Activated CD4-positive, alpha-beta T cell treated with anti-CD3 and anti-CD28 coated beads, Interleukin-2, amount 50 U/mL, for 24 hours (primary cell): Measurements from ENCODE around the gene APC2.
A peak's percentile ranks its signal among the peaks of the same experiment; 100 is the strongest.

ENCODE experiments used
- DNase-seq, 2 donors: peaks; one replicate each; pipeline ENCODE4 v3.0.0-alpha.2; 2020; ENCODE audit warnings: low read depth in 1 of 2, low spot score in 1 of 2

Gene APC2

DNA sequence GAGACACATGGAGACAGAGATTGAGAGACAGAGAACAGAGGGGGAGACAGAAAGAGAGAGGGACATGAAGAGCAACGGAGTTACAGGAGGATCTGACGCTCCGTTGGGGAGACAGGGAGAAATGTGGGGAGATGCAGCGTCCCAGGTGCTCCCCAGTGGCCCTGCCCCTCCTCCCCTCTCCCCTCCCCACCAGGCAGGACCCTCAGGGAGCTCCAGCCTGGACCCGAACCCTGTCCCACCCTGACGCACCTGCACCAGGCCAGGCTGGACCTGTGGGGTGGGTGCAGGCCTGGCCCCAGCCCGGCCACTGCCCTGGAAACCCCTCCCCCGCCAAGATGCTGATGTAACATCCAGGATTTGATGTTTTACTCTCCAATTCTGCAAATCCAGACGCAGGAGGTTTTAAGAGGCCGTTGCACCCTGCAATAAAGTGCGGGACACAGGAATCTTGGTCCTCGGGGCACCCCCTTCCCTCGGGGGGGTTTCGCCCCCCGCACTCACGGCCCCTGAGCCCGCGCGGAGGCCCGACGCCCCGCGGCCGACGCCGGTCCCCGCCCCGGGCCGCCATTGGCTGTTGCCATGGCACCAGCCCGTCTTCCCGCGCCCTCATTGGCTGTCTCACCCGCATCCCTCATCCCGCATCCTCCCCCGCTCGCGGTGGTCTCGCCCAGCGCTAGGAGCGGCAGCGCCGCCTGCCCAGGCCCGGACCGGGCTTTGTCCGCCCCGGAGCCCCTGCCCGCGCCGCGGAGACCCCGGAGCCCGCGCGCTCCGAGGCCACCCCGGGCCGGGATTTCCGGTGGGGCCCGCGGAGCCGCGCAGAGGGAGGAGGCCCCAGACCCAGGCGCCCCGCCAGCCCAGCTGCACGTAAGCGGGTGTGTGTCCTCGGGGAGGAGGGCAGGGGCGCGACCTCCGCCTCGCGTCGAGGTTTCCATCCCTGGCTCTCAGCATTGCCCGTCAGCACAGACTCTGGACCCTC lies at the start of gene APC2:
Gene APC2 (plus strand): TSS at position 655 of the 976 bp plus-strand sequence. CDS start 2,881 bp downstream, outside the sequence.
- no peak for DNase-seq

- no peak for DNase-seq
Observed at GRCh38 chr19:1400281-1401137, 49.4 kb upstream of the APC2 start.

DNA sequence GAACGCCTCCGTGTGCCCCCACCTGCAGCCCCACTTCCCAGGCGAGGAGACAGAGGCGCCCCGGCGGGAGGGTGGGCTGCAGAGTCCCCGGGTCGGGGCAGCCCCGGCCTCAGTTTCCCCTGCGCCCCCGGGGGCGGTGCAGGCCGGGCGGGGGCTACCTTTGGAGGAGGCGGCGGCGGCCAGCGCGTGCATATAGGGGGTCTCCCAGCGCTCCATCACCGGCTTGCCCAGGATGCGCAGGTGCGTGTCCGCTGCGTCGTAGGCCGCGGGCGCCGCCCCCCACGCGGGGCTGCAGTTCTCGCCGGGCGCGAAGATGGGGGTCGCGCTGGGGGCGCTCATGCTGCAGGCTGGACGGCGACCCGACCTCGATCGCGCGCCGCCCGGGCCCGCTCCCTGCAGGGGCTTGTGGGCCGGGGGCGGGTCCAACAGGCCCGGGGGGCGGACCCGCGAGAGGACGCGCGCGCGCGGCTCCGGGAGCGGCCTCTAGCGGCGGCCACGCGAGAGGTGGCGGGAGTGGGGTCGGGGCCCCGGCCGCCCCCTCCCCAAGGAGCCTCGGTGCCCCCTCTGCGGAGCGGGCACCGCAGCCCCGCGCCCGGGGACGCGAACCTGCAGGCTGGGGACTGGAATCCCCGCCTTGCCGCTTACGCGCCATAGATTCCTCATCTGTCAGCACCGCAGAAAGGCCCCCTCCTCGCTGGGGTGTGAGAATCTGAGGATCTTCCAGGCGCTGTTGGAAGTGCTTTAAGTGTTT lies 48.6 kb upstream of the APC2 start, which contains the start of gene GAMT:
Gene GAMT (minus strand): TSS at position 405 of the 751 bp plus-strand sequence. CDS start 66 bp downstream, at position 339.
- DNase-seq, result peak in 1 of 2 donors; percentile 28

DNA sequence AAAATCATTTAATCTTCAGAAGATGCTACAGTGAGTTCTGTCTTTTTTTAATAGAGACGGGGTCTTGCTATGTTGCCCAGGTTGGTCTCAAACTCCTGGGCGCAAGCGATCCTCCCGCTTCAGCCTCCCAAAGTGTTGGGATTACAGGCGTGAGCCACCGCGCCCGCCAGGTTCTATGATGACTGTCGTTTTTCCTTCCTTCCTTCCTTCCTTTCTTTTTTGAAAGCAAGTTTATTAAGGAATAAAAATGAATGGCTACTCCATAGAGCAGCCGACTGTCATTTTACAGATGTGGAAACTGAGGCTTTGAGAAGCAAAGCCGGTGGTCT lies 48.1 kb upstream of the APC2 start:
- DNase-seq, result no peak

- DNase-seq, result no peak
Observed at GRCh38 chr19:1402411-1403070, 47.4 kb upstream of the APC2 start.

DNA sequence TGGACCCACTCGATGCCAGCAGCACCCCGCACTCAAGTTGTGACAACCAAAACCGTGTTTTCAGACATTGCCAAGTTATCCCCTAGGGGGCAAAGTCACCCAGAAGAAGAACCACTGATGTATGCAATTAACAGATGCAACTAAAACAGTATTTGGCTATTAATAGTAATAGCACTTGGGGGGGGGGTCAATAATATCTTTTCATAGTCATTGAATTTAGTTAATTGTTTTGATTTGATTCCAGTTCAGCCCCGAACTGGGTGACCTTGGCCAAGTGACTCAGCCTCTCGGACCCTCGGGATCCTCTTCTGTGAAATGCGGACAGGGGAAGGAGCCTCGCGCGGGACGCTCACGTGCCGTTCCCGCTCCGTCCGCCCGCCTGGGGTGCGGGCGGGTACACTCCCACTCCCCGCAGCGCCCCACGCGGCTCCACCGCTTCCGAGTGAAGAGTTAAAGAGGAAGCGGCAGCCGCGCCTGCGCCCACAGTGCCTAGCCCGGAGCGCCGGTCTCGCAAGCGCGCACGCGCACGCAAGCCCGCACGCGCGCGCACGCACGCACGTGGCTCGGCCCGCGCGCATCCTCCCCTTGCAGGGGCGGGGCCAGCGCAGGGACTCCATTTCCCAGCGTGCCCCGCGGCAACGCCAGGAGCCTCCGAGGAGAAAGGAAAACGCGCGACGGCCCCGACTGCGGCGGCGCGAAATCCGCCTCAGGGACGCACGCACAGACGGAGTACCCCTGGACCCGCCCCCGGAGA lies 43.0 kb upstream of the APC2 start:
- peak; percentile 98 to 99 for DNase-seq

GRCh38 chr19:1407528-1408299 lies 42.2 kb upstream of the APC2 start, which contains the start of gene DAZAP1:
Gene DAZAP1, plus strand, starts transcription at chr19:1407586. Its CDS starts 188 bp downstream, at chr19:1407774.
- peak in 1 of 2 donors; percentile 23 for DNase-seq

DNA sequence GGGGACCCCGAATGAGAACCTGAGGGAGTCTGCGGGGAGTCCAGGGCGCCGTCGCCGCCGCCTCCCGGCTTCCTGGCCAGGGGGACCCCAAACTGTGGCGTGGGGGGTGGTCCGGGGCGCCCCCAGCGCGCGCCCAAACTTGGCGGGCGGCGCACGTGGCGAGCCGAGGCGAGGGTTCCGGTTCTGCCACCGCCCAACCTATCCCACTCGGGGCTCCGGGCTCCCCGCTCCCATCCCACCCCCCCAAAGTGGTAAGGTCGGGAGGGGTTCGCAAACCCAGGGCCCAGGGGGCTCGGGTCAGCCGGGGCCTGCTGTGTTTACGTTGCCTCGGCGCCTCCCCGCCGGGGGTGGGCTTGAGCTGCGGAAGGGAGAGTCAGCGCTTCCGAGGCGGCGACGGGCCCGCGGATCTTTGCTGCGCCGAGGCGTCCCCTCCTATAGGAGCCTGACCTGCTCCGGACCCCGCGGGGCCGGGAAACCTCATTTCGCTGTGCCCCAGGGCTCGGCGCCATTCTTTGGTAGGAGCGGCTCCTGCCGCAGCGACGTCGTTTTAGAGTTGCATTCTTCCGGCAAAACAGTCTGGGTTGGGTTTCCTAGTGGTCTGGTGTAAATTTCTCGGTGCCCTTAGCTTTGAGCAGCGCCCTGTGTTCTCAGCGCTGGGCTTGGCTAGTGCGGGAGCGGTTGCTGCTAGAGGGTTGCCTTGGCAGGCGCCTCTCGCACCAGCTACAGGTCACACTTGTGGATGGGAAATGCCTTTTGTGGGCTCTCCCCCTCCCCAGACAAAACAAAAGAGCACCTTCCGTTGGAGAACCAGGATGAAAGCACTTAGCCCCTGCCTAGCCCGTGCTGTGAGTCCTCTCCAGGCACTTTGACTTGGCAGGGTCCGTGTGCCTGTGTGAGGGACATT lies 41.4 kb upstream of the APC2 start:
- DNase-seq, result peak in 1 of 2 donors; percentile 33

- DNase-seq, result no peak
Observed at GRCh38 chr19:1409204-1410005, 40.5 kb upstream of the APC2 start.

GRCh38 chr19:1410136-1410786 lies 39.7 kb upstream of the APC2 start:
- no peak for DNase-seq

DNA sequence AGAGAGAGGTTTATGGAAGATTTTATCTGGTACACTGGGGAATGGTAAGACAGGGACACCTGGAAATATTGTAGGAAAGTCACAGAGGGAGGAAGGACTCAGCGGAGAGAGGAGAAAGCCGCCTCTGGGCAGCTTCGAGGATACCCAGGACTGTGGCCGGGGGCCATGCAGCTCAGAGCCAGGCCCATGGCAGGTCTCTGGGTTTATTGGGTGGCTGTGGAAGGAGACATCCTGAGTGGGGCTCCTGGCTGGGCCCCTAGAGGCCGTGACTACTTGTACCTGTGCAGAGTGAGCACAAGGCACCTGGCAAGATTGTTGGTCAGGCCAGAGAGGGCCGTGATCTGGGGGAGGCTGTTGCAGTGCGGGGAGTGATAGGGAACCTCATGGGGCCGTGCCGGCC lies 39.1 kb upstream of the APC2 start:
- no peak for DNase-seq

- DNase-seq, result no peak
Observed at GRCh38 chr19:1411255-1412191, 38.4 kb upstream of the APC2 start.

DNA sequence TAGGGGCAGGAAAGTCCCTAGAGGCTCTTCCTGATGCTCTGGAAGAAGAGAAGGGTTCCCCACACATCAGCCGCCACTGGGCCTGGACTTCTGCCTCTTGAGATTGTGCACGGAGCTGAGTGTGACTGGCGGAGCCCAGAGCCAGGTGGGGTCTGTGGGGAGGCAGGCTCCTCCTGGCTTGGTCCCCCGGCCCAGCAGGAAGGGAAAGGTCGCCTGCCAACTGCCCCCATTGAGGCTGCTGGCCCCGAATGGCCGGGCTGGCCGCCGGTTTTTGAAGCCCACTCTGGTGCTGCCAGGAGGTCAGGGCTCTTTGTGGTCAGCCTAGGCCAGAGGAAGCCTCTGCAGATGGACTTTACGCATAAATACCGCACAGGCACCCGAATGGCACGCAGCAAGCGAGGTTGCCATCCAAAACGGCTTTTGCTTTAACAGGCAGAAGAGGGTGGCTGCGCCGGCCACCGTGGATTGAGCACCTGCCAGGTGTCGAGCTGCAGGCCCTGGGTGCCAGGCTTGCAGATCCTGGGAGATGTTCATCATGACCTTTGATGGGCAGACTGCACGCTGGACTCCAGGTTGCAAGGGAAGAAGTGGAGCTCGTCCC lies 37.5 kb upstream of the APC2 start:
- no peak for DNase-seq

DNA sequence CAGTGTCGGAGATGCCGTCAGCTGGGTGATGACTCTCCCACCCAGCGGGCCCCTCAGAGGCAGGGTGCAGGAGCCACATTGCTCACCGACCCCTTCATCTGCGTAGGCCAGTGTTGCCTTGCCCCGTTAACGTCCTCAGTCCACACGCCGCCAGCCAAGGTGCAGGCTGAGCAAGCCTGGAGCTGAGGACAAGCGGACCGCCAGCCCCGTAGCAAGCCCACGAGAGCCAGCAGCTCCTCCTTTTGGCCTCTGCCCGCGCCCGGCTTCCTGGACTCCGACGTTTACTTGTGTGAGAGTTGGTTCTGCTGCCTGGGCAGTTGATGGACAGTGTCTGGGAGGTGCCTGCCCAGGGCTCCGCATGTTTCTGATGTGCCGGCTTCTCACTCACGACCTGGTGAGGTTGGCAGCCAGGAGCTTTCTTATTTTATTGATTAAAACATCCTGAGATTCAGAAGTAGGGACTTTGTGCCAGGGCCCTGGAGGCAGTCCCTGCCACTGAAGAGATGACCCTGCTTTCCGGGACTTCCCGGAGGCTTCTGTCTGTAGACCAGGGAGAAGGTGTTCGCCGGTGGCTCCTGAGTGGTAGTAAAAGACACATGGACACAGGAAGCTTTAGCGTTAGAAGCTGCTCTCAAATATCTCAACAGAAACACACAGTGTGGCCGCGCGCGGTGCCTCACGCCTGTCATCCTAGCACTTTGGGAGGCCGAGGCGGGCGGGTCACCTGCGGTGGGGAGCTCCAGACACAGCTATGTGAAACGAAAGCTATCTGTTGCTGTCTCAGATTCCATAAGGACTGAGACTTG lies 36.7 kb upstream of the APC2 start:
- no peak for DNase-seq
